Fibroblast of pulmonary artery (primary cell): ENCODE results near the gene MED1.
A peak's percentile ranks its signal among the peaks of the same experiment; 100 is the strongest.

Experiments
- DNase-seq: peaks from one replicate; pipeline ENCODE4 v3.0.0-alpha.2; 2010; ENCODE audit warnings: low read depth
- H3K4me3 ChIP-seq: replicated peaks from 2 replicates; pipeline ENCODE4 v1.5.1; 2011; ENCODE audit warnings: low read depth, mild to moderate bottlenecking, control low read depth, low read length, moderate library complexity
- TF ChIP-seq, protein P1 (sequence below): IDR thresholded peaks from 2 replicates; pipeline ENCODE4 v1.5.1; 2011; ENCODE audit warnings: mild to moderate bottlenecking, control low read depth, low read length, inconsistent platforms; ENCODE audit errors: missing control alignments

The MED1 gene

DNA sequence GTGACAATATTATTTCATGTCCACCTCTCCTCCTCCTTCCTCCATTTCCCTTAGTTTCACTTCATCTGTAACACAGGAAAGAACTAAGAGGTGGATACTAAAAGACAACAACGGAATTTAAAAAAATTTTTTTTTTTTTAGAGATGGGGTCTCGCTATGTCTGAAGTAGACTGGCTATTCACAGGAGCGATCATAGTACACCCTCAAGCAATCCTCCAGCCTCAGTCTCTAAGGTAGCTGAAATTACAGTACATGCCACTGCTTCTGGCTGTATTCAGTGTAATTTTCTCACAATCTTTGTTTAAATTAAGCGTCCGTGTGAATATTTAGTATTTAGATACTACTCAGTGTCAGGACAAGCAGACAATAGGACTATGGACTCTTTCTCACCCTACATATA lies 85.2 kb downstream of the MED1 start:
- H3K4me3 ChIP-seq, result peak overlapping the region; percentile 3

DNA sequence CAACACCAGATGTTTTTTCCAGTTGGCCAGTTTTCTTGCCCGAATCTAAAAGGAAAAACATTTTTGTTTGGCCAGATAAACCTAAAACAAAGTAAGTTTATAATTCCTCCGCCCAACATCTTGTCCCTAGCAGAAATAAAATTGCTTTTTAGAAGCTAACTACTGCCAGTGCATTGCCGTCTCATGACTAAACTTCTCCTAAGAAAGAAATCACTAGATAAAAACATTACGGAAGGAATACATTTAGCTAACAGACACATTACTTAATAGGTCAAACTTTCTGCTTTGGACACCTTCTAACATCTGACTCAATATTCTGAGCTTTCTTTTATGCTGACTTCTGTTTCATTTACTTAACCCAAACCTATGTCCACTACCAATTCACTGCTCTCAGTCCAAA lies 85.8 kb downstream of the MED1 start:
- peak; percentile 66 for DNase-seq
- TF ChIP-seq, protein P1, sequence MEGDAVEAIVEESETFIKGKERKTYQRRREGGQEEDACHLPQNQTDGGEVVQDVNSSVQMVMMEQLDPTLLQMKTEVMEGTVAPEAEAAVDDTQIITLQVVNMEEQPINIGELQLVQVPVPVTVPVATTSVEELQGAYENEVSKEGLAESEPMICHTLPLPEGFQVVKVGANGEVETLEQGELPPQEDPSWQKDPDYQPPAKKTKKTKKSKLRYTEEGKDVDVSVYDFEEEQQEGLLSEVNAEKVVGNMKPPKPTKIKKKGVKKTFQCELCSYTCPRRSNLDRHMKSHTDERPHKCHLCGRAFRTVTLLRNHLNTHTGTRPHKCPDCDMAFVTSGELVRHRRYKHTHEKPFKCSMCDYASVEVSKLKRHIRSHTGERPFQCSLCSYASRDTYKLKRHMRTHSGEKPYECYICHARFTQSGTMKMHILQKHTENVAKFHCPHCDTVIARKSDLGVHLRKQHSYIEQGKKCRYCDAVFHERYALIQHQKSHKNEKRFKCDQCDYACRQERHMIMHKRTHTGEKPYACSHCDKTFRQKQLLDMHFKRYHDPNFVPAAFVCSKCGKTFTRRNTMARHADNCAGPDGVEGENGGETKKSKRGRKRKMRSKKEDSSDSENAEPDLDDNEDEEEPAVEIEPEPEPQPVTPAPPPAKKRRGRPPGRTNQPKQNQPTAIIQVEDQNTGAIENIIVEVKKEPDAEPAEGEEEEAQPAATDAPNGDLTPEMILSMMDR, result no peak
- peak overlapping the region; percentile 15 for H3K4me3 ChIP-seq

More for the DNA sequence above, 85.2 kb downstream of the MED1 start:
- TF ChIP-seq, protein P1, result no peak
- DNase-seq, result no peak

DNA sequence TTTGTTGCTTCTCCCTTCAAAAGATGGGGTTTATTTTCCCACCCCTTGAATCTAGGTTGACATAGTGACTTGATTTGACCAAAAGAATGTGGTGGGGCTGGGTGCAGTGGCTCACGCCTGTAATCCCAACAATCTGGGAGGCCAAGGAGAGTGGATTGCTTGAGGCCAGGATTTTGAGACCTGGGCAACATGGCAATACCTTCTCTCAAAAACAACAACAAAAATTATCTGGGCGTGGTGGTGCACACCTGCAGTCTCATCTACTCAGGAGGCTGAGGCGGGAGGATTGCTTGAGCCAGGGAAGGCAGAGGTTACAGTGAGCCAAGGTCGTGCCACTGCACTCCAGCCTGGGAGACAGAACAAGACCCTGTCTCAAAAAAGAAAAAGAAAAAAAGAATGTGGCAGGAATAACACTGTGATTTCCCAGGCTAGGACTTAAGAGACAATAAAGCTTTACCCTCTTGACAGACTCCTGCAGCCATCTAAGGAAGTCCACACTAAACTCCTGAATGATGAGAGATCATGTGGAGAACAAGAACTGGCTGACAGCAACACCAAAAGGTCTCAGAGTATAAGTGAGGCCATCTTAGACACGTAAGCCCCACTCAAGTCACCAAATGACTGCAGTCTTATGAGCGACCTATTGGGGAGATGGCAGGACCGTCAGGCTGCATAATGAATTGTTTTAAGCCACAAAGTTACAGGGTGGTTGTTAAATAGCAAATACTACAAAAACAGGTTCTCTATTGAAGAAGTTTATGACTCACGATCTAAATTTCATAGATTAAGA lies 86.6 kb downstream of the MED1 start:
- H3K4me3 ChIP-seq, result no peak overlapping the region
- TF ChIP-seq, protein P1, result no peak
- DNase-seq, result no peak

DNA sequence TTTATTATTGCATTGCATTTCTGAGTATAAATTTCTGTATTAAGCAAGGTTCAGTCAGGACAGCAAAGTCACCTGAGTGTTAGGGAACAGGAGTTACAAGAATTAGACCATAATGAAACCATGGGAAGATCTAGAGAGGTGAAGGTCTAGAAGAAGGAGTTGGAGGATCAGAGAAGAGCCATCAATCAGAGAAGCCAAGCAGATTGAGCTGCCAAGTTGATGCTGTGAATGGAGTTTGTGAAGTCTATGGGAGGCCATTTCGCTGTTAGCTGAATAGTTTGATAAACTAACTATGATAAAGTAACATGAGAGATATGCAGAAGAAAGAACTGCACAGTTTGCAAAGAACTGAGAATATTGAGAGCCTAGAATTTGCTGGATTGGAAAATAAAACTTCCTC lies 90.0 kb downstream of the MED1 start:
- TF ChIP-seq, protein P1, result no peak
- no peak overlapping the region for H3K4me3 ChIP-seq
- DNase-seq, result no peak

DNA sequence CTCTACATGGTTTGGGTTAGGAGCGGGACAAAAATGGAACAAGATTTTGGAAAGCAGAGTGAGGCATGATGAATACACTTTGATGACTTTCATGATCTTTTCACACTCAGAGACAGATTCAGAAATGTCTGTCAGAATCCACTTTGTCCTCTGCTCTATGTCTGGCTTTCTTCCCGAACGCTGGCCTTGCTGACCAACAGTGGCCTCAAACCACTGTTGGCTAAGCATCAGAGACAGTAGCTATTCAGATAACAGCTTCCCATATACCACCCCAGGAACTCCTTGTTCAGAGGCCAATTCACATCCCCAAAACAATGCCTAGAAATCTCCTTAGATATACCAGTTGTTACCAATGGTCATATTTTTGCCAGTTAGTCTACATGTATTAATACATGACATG lies 90.5 kb downstream of the MED1 start:
- TF ChIP-seq, protein P1, result no peak
- H3K4me3 ChIP-seq, result no peak overlapping the region
- DNase-seq, result no peak

DNA sequence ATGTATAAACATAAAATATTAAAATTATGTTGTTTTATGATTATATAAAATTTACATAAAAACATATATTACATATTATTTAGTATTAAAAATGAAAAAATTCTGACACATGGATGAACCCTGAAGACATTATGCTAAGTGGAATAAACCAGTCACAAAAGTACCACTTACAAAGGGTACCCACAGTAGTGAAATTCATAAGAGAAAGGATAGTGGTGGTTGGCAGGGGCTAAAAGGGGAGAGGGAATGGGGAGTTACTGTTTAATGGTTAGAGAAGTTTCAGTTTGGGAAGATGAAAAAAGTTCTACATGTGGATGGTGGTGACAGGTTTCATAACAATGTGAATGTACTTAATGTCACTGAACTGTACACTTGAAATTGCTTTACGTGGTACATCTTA lies 91.1 kb downstream of the MED1 start:
- H3K4me3 ChIP-seq, result no peak overlapping the region
- TF ChIP-seq, protein P1, result no peak
- no peak for DNase-seq

DNA sequence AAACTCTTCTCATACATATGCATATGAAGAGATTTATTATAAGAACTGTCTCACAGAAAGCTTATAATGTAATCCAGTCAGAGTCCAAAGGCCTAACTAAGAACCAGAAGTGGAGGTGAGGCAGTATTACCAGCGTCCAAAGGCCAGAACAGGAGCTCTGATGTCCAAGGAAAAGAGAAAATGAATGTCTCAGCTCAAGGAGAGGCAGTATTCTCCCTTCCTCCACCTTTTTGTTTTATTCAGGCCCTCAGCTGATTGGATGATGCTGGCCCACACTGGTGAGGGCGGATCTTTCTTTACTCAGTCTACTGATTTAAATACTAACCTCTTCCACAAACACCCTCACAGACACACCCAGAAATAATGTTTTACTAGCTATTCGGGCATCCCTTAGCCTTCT lies 93.1 kb downstream of the MED1 start:
- TF ChIP-seq, protein P1, result no peak
- H3K4me3 ChIP-seq, result no peak overlapping the region
- DNase-seq, result no peak
